NCI-H2196 (cell line): Measurements from ENCODE around the gene ENO3.

Experiments
- DNase-seq: peaks from one replicate; lab custom pipeline; 2025; ENCODE audit not compliant: unreplicated experiment; lab: John Stamatoyannopoulos, UW

ENO3 gene

GRCh38 chr17:4936436-4936835 is 14.5 kb upstream of the ENO3 start:
- DNase-seq, result no peak

- no peak for DNase-seq
Measured at GRCh38 chr17:4937553-4937952, 13.4 kb upstream of the ENO3 start.

GRCh38 chr17:4938069-4938491 is 12.8 kb upstream of the ENO3 start:
- DNase-seq, result no peak

- no peak for DNase-seq
Measured at GRCh38 chr17:4938688-4939545, 12.0 kb upstream of the ENO3 start.

- DNase-seq, result no peak
Measured at GRCh38 chr17:4939546-4939795, 11.4 kb upstream of the ENO3 start.

GRCh38 chr17:4939796-4940554 is 10.9 kb upstream of the ENO3 start, which contains the start of the genes RNF167 and SLC25A11:
RNF167 (plus strand) TSS chr17:4940268; CDS start chr17:4940910, 642 bp downstream.
SLC25A11 (minus strand) TSS chr17:4940046; CDS start chr17:4939910, 136 bp downstream.
- DNase-seq, result peak; percentile 90

GRCh38 chr17:4940555-4941318 is 10.2 kb upstream of the ENO3 start:
- no peak for DNase-seq

GRCh38 chr17:4941319-4941610 is 9.7 kb upstream of the ENO3 start:
- no peak for DNase-seq

- no peak for DNase-seq
Measured at GRCh38 chr17:4942760-4943508, 8.0 kb upstream of the ENO3 start.

- no peak for DNase-seq
Measured at GRCh38 chr17:4944163-4944553, 6.8 kb upstream of the ENO3 start.

- DNase-seq, result no peak
Measured at GRCh38 chr17:4944554-4945175, 6.3 kb upstream of the ENO3 start.

- peak; percentile 5 for DNase-seq
Measured at GRCh38 chr17:4945176-4945943, 5.6 kb upstream of the ENO3 start.

GRCh38 chr17:4945944-4946280 is 5.0 kb upstream of the ENO3 start:
- DNase-seq, result no peak

- no peak for DNase-seq
Measured at GRCh38 chr17:4946312-4946976, 4.5 kb upstream of the ENO3 start.

GRCh38 chr17:4947010-4947410 is 3.9 kb upstream of the ENO3 start:
- no peak for DNase-seq

GRCh38 chr17:4947411-4948165 is 3.3 kb upstream of the ENO3 start:
- peak; percentile 12 for DNase-seq

- peak; percentile 56 for DNase-seq
Measured at GRCh38 chr17:4948166-4948930, 2.6 kb upstream of the ENO3 start, which contains the start of gene PFN1. PFN1 (minus strand) TSS chr17:4948530; CDS start chr17:4948394, 136 bp downstream.

- peak; percentile 76 for DNase-seq
Measured at GRCh38 chr17:4948931-4949320, 2.0 kb upstream of the ENO3 start.
